ENCODE results near the gene TMEM131. TPM values are rescaled to one million over a fixed set of nuclear protein-coding genes. Genes with fewer than 3 reads are reported as not detected.
A peak's percentile ranks its signal among the peaks of the same experiment; 100 is the strongest.
"Not testable (repeated sequence)": the region's sequence is repeated elsewhere in the genome, so short reads cannot be mapped to it uniquely, and the experiment has no call there.

Gene TMEM131
- polyA plus RNA-seq, 3 donors, result 45.1 to 48.1 (median 46.7) TPM

- DNase-seq (ENCODE audit: extremely low read depth in 1 of 11, low read depth in 9 of 11, low spot score in 4 of 11), result no peak
Observed at GRCh38 chr2:97967931-97968627, 27.7 kb downstream of the TMEM131 start.

- no peak for DNase-seq (ENCODE audit: extremely low read depth in 1 of 11, low read depth in 9 of 11, low spot score in 4 of 11)
Observed at GRCh38 chr2:97967216-97967592, 28.5 kb downstream of the TMEM131 start.

DNA sequence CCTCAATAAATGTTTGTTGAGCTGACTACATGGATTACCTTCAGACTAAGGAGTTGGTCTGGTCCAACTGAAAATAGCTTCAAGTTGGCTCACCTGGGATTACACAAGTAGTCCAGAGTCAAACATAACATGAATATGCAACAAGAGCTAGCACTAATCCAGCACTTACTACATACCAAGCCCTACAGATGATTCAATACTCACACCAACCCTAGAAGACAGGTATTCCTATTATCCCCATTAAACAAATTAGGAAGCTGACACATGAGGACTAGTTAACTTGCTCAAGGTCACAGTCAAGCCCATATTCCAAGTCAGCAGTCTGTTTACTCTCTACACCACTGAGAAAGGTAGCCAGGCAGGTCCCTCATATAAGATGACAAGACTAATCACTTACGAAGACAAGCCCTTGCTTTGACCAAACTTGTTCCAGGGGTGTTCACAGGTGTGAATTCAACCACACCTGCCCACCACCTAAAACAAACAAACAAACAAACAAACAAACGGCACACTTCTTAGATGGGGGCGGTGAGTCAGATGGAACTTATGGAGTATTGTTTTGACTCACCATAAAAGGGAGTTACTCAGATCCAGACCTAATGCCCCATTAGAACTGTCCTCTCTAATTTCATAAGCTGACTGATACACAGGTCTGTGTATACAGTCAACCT, 29.1 kb downstream of the TMEM131 start:
- DNase-seq (ENCODE audit: extremely low read depth in 1 of 11, low read depth in 9 of 11, low spot score in 4 of 11), result no peak

- DNase-seq (ENCODE audit: extremely low read depth in 1 of 11, low read depth in 9 of 11, low spot score in 4 of 11), result no peak
Observed at GRCh38 chr2:97965116-97965515, 30.6 kb downstream of the TMEM131 start.

GRCh38 chr2:97963880-97964279, 31.9 kb downstream of the TMEM131 start:
- no peak for DNase-seq (ENCODE audit: extremely low read depth in 1 of 11, low read depth in 9 of 11, low spot score in 4 of 11)

GRCh38 chr2:97963079-97963406, 32.7 kb downstream of the TMEM131 start:
- no peak for DNase-seq (ENCODE audit: extremely low read depth in 1 of 11, low read depth in 9 of 11, low spot score in 4 of 11)

GRCh38 chr2:97961534-97961933, 34.2 kb downstream of the TMEM131 start:
- no peak for DNase-seq (ENCODE audit: extremely low read depth in 1 of 11, low read depth in 9 of 11, low spot score in 4 of 11)

GRCh38 chr2:97958184-97958583, 37.6 kb downstream of the TMEM131 start:
- DNase-seq (ENCODE audit: extremely low read depth in 1 of 11, low read depth in 9 of 11, low spot score in 4 of 11), result no peak

DNA sequence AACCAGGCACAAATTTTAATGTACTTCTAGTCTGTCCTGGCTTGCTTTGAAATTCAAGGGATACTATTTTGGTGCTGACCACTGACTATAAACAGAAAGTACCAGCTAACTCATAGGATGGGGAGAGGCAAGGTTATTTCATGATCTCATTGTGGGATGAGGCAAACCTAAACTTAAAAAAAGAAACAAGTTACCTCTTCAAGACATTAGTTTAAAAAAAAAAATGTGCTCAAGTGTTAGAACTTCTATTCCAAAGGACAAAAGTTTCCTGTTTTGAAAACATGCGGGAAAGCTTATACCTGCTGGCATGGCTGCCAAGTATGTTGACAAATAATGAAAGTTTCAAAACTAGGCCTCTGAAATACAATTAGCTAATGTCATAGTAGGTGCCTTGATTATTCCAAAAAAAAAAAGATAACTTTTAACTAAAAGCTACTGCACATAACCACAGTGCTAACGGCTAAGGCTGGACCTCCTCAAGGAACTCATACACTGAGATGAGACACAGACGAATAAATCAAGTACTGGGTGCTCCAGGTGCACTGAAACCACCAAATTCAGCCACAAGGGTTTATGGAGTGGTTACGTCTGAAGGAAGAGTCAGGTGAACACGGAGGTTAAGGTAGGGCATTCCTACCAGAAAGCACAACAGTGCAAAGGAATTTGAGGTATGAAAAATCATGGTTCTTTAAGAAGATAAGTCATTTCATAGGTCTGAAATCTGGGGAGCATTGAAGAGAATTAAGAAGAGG, 38.1 kb downstream of the TMEM131 start:
- DNase-seq (ENCODE audit: extremely low read depth in 1 of 11, low read depth in 9 of 11, low spot score in 4 of 11), result no peak

- DNase-seq (ENCODE audit: extremely low read depth in 1 of 11, low read depth in 9 of 11, low spot score in 4 of 11), result not testable (repeated sequence)
Observed at GRCh38 chr2:97956753-97957152, 39.0 kb downstream of the TMEM131 start.

DNA sequence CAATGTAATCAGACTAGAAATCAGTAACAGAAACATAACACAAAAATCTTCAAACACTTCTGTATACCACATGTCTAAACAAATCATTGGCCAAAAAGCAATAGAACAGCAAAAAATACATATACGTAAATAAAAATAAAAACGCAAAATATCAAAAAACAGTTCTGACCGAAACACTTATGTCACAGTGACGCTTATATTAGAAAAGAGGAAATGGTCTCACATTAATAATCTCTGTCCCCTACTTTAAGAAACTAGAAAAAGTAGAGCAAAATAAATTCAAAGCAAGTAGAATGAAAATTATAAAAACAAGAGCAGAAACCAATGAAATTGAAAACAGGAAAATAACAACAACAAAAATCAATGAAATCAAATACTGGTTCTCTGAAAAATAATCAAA, 41.9 kb downstream of the TMEM131 start:
- no peak for DNase-seq (ENCODE audit: extremely low read depth in 1 of 11, low read depth in 9 of 11, low spot score in 4 of 11)

- no peak for DNase-seq (ENCODE audit: extremely low read depth in 1 of 11, low read depth in 9 of 11, low spot score in 4 of 11)
Observed at GRCh38 chr2:97952357-97952756, 43.4 kb downstream of the TMEM131 start.

DNA sequence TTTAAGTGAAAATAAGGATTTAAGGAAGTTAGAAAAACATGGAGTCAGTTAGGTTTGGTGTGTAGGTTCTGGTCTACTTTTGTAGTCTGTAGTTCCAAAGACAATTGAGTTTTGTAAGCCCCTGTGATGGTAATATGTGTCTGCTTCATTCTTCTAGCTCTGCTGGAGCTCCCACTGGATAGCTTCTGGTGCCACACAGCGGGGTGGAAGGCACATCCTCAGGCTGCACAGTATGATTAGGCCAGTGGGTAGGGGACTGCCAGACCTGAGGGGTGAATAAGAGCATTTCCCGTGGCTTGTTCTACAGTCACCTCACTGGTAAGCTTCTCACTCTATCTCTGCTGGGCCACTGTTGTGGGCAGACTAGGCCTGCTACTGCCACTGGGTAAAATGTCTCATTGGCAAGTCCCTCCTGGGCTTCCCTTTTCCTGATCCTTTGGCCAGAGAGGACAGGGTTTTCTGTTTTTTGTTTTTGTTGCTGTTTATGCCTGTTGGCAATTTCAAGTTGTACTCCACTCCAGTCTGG, 44.5 kb downstream of the TMEM131 start:
- no peak for DNase-seq (ENCODE audit: extremely low read depth in 1 of 11, low read depth in 9 of 11, low spot score in 4 of 11)

DNA sequence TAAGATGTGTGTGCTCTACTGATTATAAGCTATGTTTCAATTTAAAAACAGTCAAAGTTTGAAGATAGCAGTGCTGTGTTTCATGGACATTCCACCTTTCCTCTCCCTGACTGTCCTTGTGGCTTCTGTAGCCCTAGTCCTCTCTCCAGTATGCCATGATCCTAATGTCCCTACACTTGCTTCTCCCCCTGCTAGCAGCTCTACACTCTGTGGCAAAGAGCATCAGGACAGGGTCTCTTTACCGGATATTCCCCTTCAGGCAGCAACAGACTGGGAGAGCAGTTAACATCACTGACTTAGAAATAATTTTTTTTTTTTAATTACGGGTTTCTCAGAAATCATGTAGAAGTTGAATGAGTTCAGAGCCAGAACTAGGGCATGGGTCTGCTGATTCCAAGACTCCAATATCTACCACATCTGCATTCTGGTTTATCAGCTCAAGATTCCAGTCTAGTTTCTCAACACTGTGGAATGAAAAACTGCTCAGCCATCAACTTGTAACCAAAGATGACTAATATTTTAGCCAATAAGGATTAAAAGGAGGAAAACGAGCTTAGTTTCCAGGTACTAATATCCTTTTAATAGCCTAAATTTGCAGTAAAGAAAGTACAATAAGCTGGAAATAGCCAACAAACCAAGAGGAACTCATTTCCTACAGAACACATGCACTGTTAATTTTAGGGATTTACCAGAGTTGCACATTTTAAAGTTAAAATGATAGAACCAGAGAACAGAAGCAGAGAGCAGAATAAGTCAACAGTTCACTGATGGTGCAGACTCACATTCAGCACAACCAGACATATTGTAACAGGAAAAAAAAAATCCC, 45.2 kb downstream of the TMEM131 start:
- DNase-seq (ENCODE audit: extremely low read depth in 1 of 11, low read depth in 9 of 11, low spot score in 4 of 11), result no peak

DNA sequence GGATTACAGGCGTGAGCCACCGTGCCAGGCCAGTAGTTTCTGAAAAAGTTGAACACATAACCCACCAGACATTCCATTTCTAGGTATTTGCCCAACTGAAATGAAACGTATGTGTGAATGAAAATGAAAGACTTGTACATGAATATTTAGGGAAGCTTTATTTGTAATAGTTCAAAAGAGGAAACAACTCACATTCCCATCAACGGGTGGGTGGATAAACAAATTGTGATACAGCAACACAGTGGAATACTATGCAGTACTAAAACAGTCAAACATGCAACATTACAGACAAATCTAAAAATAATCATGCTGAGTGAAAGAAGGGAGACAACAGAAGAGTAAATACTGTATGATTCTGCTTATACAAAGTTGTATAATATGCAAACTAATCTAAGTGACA, 46.8 kb downstream of the TMEM131 start:
- DNase-seq (ENCODE audit: extremely low read depth in 1 of 11, low read depth in 9 of 11, low spot score in 4 of 11), result no peak

- no peak for DNase-seq (ENCODE audit: extremely low read depth in 1 of 11, low read depth in 9 of 11, low spot score in 4 of 11)
Observed at GRCh38 chr2:97945791-97946190, 50.0 kb downstream of the TMEM131 start.

DNA sequence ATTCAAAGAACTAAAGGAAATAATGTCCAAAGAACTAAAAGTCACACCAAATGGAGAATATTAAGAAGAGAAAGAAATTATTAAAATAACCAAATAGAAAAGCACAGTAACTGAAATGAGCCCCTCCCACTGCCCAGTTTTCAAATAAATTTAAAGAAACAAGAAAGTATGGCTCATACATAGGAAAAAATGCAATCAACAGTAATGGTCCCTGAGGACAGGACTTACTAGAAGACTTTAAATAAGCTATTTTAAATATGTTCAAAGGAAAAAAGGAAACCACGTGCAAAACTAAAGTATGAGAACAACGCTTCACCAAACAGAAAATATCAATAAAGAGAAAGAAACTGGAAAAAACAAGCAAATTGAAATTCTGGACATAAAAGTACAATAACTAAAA, 58.9 kb downstream of the TMEM131 start:
- DNase-seq (ENCODE audit: extremely low read depth in 1 of 11, low read depth in 9 of 11, low spot score in 4 of 11), result no peak

DNA sequence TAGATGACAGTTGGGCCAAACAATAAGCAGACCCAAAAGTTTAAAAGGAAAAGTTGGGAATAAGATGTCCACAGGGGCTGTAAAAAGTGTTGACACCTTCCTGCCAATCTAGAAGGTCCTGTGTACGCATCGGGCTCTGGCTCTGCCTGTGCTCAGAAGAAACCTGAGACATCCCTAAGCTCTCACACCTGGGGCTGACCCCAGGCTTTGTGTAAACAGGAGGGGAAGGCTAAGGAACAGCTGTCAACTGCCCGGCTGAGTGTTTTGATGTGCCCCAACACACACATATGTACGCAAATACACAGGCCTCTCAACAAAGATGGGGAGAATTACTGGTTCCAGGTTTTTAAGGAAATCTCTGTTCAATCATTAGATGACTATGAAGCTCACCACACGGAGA, 59.5 kb downstream of the TMEM131 start:
- DNase-seq (ENCODE audit: extremely low read depth in 1 of 11, low read depth in 9 of 11, low spot score in 4 of 11), result peak in 5 of 11 donors; percentile 12 to 24 (median 19)

DNA sequence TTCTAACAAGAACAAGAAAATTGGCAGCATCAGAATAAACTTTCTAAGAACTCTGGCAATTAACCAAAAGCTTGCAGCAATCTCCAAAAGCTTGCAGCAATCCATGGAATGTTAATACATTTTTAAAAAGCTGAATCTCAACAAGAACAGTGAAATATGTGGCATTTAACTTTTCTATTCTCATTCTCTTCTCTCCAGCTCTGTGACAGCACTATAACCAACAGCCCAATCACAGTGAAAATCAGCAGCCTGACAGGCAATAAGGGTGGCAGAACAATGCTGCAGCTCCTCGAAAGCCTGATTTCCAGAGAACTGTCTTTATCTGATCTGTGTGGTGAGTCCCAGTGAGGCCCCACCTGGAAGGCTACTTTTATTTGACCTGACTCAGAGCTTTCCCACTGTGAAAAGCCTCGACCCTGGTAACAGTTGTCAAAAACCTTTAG, 60.0 kb downstream of the TMEM131 start:
- DNase-seq (ENCODE audit: extremely low read depth in 1 of 11, low read depth in 9 of 11, low spot score in 4 of 11), result peak in 1 of 11 donors; percentile 7

Measured in renal cortex interstitium (tissue), 11 donors.